ENCODE measurements around the gene DSE. TPM values are rescaled to one million over a fixed set of nuclear protein-coding genes. Genes with fewer than 3 reads are reported as not detected.

DSE gene
- total RNA-seq, 1 experiment from 2014 or later, result 1.0 TPM

- in situ Hi-C loops (cut with HindIII; ENCODE audit: low pct_unique_long_range_greater_than_20kb, low sequenced_read_pairs), result no loop called here
- DNase-seq (ENCODE audit: low read depth, low spot score), result no peak
These were observed 5.4 kb downstream of the DSE start for GRCh38 chr6:116376149-116376548.

GRCh38 chr6:116379764-116380163 is 9.0 kb downstream of the DSE start:
- DNase-seq (ENCODE audit: low read depth, low spot score), result no peak
- in situ Hi-C loops (cut with HindIII; ENCODE audit: low pct_unique_long_range_greater_than_20kb, low sequenced_read_pairs), result no loop called here

GRCh38 chr6:116380346-116380745 is 9.6 kb downstream of the DSE start:
- in situ Hi-C loops (cut with HindIII; ENCODE audit: low pct_unique_long_range_greater_than_20kb, low sequenced_read_pairs), result no loop called here
- DNase-seq (ENCODE audit: low read depth, low spot score), result no peak

GRCh38 chr6:116381000-116381399 is 10.3 kb downstream of the DSE start:
- in situ Hi-C loops (cut with HindIII; ENCODE audit: low pct_unique_long_range_greater_than_20kb, low sequenced_read_pairs), result no loop called here
- no peak for DNase-seq (ENCODE audit: low read depth, low spot score)

- in situ Hi-C loops (cut with HindIII; ENCODE audit: low pct_unique_long_range_greater_than_20kb, low sequenced_read_pairs), result no loop called here
- no peak for DNase-seq (ENCODE audit: low read depth, low spot score)
These were observed 11.8 kb downstream of the DSE start for GRCh38 chr6:116382587-116382986.

GRCh38 chr6:116384727-116385458 is 14.1 kb downstream of the DSE start:
- in situ Hi-C loops (cut with HindIII; ENCODE audit: low pct_unique_long_range_greater_than_20kb, low sequenced_read_pairs), result no loop called here
- no peak for DNase-seq (ENCODE audit: low read depth, low spot score)

GRCh38 chr6:116385459-116385802 is 14.7 kb downstream of the DSE start:
- DNase-seq (ENCODE audit: low read depth, low spot score), result no peak
- in situ Hi-C loops (cut with HindIII; ENCODE audit: low pct_unique_long_range_greater_than_20kb, low sequenced_read_pairs), result no loop called here

GRCh38 chr6:116385921-116386320 is 15.2 kb downstream of the DSE start:
- DNase-seq (ENCODE audit: low read depth, low spot score), result no peak
- in situ Hi-C loops (cut with HindIII; ENCODE audit: low pct_unique_long_range_greater_than_20kb, low sequenced_read_pairs), result no loop called here

- no peak for DNase-seq (ENCODE audit: low read depth, low spot score)
- in situ Hi-C loops (cut with HindIII; ENCODE audit: low pct_unique_long_range_greater_than_20kb, low sequenced_read_pairs), result no loop called here
These were observed 16.0 kb downstream of the DSE start for GRCh38 chr6:116386581-116387299.

GRCh38 chr6:116387374-116387773 is 16.6 kb downstream of the DSE start:
- no peak for DNase-seq (ENCODE audit: low read depth, low spot score)
- in situ Hi-C loops (cut with HindIII; ENCODE audit: low pct_unique_long_range_greater_than_20kb, low sequenced_read_pairs), result no loop called here

GRCh38 chr6:116388924-116389323 is 18.2 kb downstream of the DSE start:
- in situ Hi-C loops (cut with HindIII; ENCODE audit: low pct_unique_long_range_greater_than_20kb, low sequenced_read_pairs), result no loop called here
- DNase-seq (ENCODE audit: low read depth, low spot score), result no peak

- no peak for DNase-seq (ENCODE audit: low read depth, low spot score)
- in situ Hi-C loops (cut with HindIII; ENCODE audit: low pct_unique_long_range_greater_than_20kb, low sequenced_read_pairs), result no loop called here
These were observed 18.6 kb downstream of the DSE start for GRCh38 chr6:116389357-116389756.

GRCh38 chr6:116390581-116390980 is 19.8 kb downstream of the DSE start:
- DNase-seq (ENCODE audit: low read depth, low spot score), result no peak
- in situ Hi-C loops (cut with HindIII; ENCODE audit: low pct_unique_long_range_greater_than_20kb, low sequenced_read_pairs), result no loop called here

GRCh38 chr6:116392132-116393013 is 21.6 kb downstream of the DSE start:
- in situ Hi-C loops (cut with HindIII; ENCODE audit: low pct_unique_long_range_greater_than_20kb, low sequenced_read_pairs), result no loop called here
- DNase-seq (ENCODE audit: low read depth, low spot score), result no peak

- DNase-seq (ENCODE audit: low read depth, low spot score), result peak; percentile 21
- in situ Hi-C loops (cut with HindIII; ENCODE audit: low pct_unique_long_range_greater_than_20kb, low sequenced_read_pairs), result no loop called here
These were observed 22.7 kb downstream of the DSE start for GRCh38 chr6:116393430-116393829.

- no peak for DNase-seq (ENCODE audit: low read depth, low spot score)
- in situ Hi-C loops (cut with HindIII; ENCODE audit: low pct_unique_long_range_greater_than_20kb, low sequenced_read_pairs), result no loop called here
These were observed 24.9 kb downstream of the DSE start for GRCh38 chr6:116395647-116396046.

- DNase-seq (ENCODE audit: low read depth, low spot score), result no peak
- in situ Hi-C loops (cut with HindIII; ENCODE audit: low pct_unique_long_range_greater_than_20kb, low sequenced_read_pairs), result no loop called here
These were observed 25.7 kb downstream of the DSE start for GRCh38 chr6:116396441-116396840.

- no peak for DNase-seq (ENCODE audit: low read depth, low spot score)
- in situ Hi-C loops (cut with HindIII; ENCODE audit: low pct_unique_long_range_greater_than_20kb, low sequenced_read_pairs), result no loop called here
These were observed 27.2 kb downstream of the DSE start for GRCh38 chr6:116397914-116398313.

All from SK-MEL-5 (cell line).